HT1080 (cell line): ENCODE results near the gene LIN54. TPM values are rescaled to one million over a fixed set of nuclear protein-coding genes. Genes with fewer than 3 reads are reported as not detected.

Source experiments
- DNase-seq: peaks from one replicate; pipeline ENCODE4 v3.0.0-alpha.2; 2015; ENCODE audit warnings: low read depth
- small RNA-seq: library from RNA; depleted of rRNA; stranded (forward); fragments of <200 nt; gene quantifications from one replicate; pipeline ENCODE3, GENCODE V24; 2014
- total RNA-seq: library from RNA; depleted of rRNA; stranded (reverse); fragments of >200 nt; shearing (Covaris generic); gene quantifications from 2 replicates; pipeline ENCODE4 v1.2.3, GENCODE V29; 2014; rRNA removed

The LIN54 gene
- total RNA-seq, 1 experiment from 2014 or later: 18.5 TPM

GRCh38 chr4:82896755-82897154 lies 113.9 kb downstream of the LIN54 start:
- DNase-seq: no peak

GRCh38 chr4:82893942-82894341 lies 116.7 kb downstream of the LIN54 start:
- DNase-seq: no peak

- no peak for DNase-seq
Observed at GRCh38 chr4:82892467-82892802, 118.2 kb downstream of the LIN54 start.

GRCh38 chr4:82891707-82892466 lies 118.7 kb downstream of the LIN54 start:
- peak; percentile 10 for DNase-seq

GRCh38 chr4:82890901-82891706 lies 119.5 kb downstream of the LIN54 start, which contains the start of gene SEC31A:
TSS of gene SEC31A (minus strand) at chr4:82891153. CDS start at chr4:82881936, 9,217 bp downstream.
- peak; percentile 95 for DNase-seq

- DNase-seq: no peak
Observed at GRCh38 chr4:82890528-82890900, 120.1 kb downstream of the LIN54 start.

- no peak for DNase-seq
Observed at GRCh38 chr4:82889287-82889686, 121.3 kb downstream of the LIN54 start.

GRCh38 chr4:82886147-82886942 lies 124.3 kb downstream of the LIN54 start:
- DNase-seq: no peak

- no peak for DNase-seq
Observed at GRCh38 chr4:82885410-82885809, 125.2 kb downstream of the LIN54 start.

Small RNAs within 50 kb of the gene (small RNA-seq; reads per million reads assigned to genes)
- gene RF00019 (not detected), gene RNU6-615P (not detected)

Other genes with a start within 250 kb of the LIN54 start
- 31.2 and 33.2 TPM in 2 replicates for gene SCD5, start 212.0 kb downstream of the LIN54 start, total RNA-seq
- gene SEC31A, start 119.7 kb downstream of the LIN54 start, total RNA-seq: 65.6 and 93.7 TPM in 2 replicates
- gene THAP9, start 110.1 kb downstream of the LIN54 start, total RNA-seq: 2.1 and 3.1 TPM in 2 replicates
- gene COPS4, start 24.4 kb upstream of the LIN54 start, total RNA-seq: 48.6 and 66.7 TPM in 2 replicates
- not detected in 2 replicates for gene PLAC8, start 103.9 kb upstream of the LIN54 start, total RNA-seq